GM13977 (cell line): ENCODE measurements around the gene TRIM27.
"Not testable (repeated sequence)": the region's sequence is repeated elsewhere in the genome, so short reads cannot be mapped to it uniquely, and the experiment has no call there.

Experiments used
- DNase-seq: peaks from one replicate; pipeline ENCODE4 v3.0.0; 2012; ENCODE audit warnings: low spot score
- in situ Hi-C: fragments of 300-500 bp; cut with MboI; formaldehyde crosslinking; loops from one replicate; pipeline ENCODE4 v1.12.0; 2022; ENCODE audit warnings: low sequenced_read_pairs, low pct_unique_long_range_greater_than_20kb, mixed read lengths, inconsistent platforms; ENCODE audit not compliant: unreplicated experiment
- TF ChIP-seq, protein P1 (sequence below): IDR thresholded peaks from 2 replicates; pipeline ENCODE4 v1.5.1; 2012; ENCODE audit warnings: mild to moderate bottlenecking, control low read depth; ENCODE audit not compliant: insufficient read depth; ENCODE audit errors: extremely low read depth, missing control alignments

Gene TRIM27

GRCh38 chr6:28940858-28941683 lies 17.3 kb upstream of the TRIM27 start:
- TF ChIP-seq, protein P1, sequence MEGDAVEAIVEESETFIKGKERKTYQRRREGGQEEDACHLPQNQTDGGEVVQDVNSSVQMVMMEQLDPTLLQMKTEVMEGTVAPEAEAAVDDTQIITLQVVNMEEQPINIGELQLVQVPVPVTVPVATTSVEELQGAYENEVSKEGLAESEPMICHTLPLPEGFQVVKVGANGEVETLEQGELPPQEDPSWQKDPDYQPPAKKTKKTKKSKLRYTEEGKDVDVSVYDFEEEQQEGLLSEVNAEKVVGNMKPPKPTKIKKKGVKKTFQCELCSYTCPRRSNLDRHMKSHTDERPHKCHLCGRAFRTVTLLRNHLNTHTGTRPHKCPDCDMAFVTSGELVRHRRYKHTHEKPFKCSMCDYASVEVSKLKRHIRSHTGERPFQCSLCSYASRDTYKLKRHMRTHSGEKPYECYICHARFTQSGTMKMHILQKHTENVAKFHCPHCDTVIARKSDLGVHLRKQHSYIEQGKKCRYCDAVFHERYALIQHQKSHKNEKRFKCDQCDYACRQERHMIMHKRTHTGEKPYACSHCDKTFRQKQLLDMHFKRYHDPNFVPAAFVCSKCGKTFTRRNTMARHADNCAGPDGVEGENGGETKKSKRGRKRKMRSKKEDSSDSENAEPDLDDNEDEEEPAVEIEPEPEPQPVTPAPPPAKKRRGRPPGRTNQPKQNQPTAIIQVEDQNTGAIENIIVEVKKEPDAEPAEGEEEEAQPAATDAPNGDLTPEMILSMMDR: no peak
- DNase-seq: peak; percentile 40
- in situ Hi-C loops: no loop called here

GRCh38 chr6:28940294-28940857 lies 16.6 kb upstream of the TRIM27 start:
- TF ChIP-seq, protein P1: no peak
- peak; percentile 27 for DNase-seq
- in situ Hi-C loops: no loop called here

GRCh38 chr6:28933069-28933468 lies 9.3 kb upstream of the TRIM27 start:
- in situ Hi-C loops: no loop called here
- no peak for DNase-seq
- TF ChIP-seq, protein P1: no peak

- TF ChIP-seq, protein P1: no peak
- in situ Hi-C loops: no loop called here
- DNase-seq: no peak
Measured at GRCh38 chr6:28929887-28930620, 6.3 kb upstream of the TRIM27 start.

GRCh38 chr6:28929339-28929738 lies 5.6 kb upstream of the TRIM27 start:
- in situ Hi-C loops, DNase-seq: not testable (repeated sequence)

DNA sequence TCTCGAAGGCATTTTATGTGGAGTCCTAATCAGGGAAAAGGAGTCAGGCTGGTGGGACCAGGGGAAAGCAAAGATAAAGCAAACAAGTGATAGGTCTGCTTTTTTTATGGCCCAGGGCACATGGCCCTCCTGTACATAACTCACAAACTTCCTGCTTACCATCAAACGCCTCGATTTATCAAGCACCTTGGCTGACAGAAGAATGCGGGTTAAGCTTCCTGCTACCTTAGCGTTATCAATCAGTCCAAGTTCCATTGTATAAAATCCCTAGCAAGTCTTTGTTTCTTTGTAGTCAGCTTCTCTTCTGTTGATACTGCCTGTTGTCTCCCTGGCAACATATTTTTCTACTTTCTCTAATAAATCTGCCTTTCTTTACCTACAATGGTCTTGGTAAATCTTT lies 4.1 kb upstream of the TRIM27 start:
- in situ Hi-C loops: no loop called here
- no peak for DNase-seq
- TF ChIP-seq, protein P1: no peak
